SU-DHL-6 (cell line): ENCODE results near the gene SEPHS2.
"Not testable (repeated sequence)": the region's sequence is repeated elsewhere in the genome, so short reads cannot be mapped to it uniquely, and the experiment has no call there.

Experiments used
- EZH2phosphoT487 ChIP-seq: fragments of 200-600 bp; sonication (generic), shearing (Covaris generic); conservative IDR thresholded peaks from 2 replicates; pipeline ENCODE4 v1.6.1; 2018; ENCODE audit warnings: mild to moderate bottlenecking, antibody characterized with exemption, low read length, moderate library complexity, mixed read lengths
- TF ChIP-seq, protein P1 (sequence below): fragments of 200-600 bp; sonication (generic); IDR thresholded peaks from one replicate; pipeline ENCODE4 v1.5.1; 2017; ENCODE audit warnings: antibody characterized with exemption, mild to moderate bottlenecking, low read length, moderate library complexity; ENCODE audit not compliant: insufficient read depth, poor library complexity, severe bottlenecking

GRCh38 chr16:30452709-30453580 lies 7.3 kb upstream of the SEPHS2 start:
- TF ChIP-seq, protein P1, sequence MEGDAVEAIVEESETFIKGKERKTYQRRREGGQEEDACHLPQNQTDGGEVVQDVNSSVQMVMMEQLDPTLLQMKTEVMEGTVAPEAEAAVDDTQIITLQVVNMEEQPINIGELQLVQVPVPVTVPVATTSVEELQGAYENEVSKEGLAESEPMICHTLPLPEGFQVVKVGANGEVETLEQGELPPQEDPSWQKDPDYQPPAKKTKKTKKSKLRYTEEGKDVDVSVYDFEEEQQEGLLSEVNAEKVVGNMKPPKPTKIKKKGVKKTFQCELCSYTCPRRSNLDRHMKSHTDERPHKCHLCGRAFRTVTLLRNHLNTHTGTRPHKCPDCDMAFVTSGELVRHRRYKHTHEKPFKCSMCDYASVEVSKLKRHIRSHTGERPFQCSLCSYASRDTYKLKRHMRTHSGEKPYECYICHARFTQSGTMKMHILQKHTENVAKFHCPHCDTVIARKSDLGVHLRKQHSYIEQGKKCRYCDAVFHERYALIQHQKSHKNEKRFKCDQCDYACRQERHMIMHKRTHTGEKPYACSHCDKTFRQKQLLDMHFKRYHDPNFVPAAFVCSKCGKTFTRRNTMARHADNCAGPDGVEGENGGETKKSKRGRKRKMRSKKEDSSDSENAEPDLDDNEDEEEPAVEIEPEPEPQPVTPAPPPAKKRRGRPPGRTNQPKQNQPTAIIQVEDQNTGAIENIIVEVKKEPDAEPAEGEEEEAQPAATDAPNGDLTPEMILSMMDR = not testable (repeated sequence)
- not testable (repeated sequence) for TF ChIP-seq EZH2phosphoT487
